Upper lobe of left lung (tissue), 6 donors: ENCODE measurements around the gene ATPAF2. TPM values are rescaled to one million over a fixed set of nuclear protein-coding genes. Genes with fewer than 3 reads are reported as not detected.

ENCODE experiments used
- ATAC-seq, 2 donors: fragments of 200-7000 bp; cut with Tn5 transposase; one replicate each; pipeline ENCODE4 v1.9.1; 2022; ENCODE audit warnings: mild to moderate bottlenecking in 2 of 2, moderate library complexity in 2 of 2; ENCODE audit not compliant: low FRiP score in 2 of 2
- DNase-seq, 2 donors: peaks; one replicate each; pipeline ENCODE4 v3.0.0-alpha.2; 2019 to 2020
- H3K27ac ChIP-seq, 4 donors: fragments of 200-600 bp; sonication (generic); one replicate each; pipeline ENCODE4 v1.5.1; 2016 to 2019
- H3K27me3 ChIP-seq, 4 donors: fragments of 200-600 bp; sonication (generic); one replicate each; pipeline ENCODE4 v1.5.1; 2017 to 2019
- H3K36me3 ChIP-seq, 4 donors: fragments of 200-600 bp; sonication (generic); one replicate each; pipeline ENCODE4 v1.5.1; 2016 to 2019
- H3K4me1 ChIP-seq, 4 donors: fragments of 200-600 bp; sonication (generic); one replicate each; pipeline ENCODE4 v1.5.1; 2018 to 2019
- H3K4me3 ChIP-seq, 4 donors: fragments of 200-600 bp; sonication (generic); one replicate each; pipeline ENCODE4 v1.5.1; 2017 to 2019; ENCODE audit warnings: mild to moderate bottlenecking in 2 of 4, moderate library complexity in 1 of 4
- H3K9me3 ChIP-seq, 4 donors: fragments of 200-600 bp; sonication (generic); one replicate each; pipeline ENCODE4 v1.5.1; 2018 to 2019
- CTCF ChIP-seq, 6 experiments: fragments of 450-650 bp in 4 of 6; fragments of 200-600 bp in 2 of 6; sonication (generic) in 2 of 6; IDR thresholded peaks; one replicate each; pipeline ENCODE4 v1.5.1; 2016 to 2019; ENCODE audit warnings: antibody characterized with exemption in 6 of 6
- EP300 ChIP-seq, 4 donors: sonication (generic); formaldehyde crosslinking; IDR thresholded peaks; one replicate each; pipeline ENCODE4 v1.5.1; 2017; ENCODE audit warnings: antibody characterized with exemption in 4 of 4, control low read depth in 2 of 4
- POLR2A ChIP-seq, 4 donors: fragments of 450-650 bp; IDR thresholded peaks; one replicate each; pipeline ENCODE4 v1.5.1; 2016 to 2017; ENCODE audit warnings: antibody characterized with exemption in 4 of 4, mild to moderate bottlenecking in 2 of 4
- POLR2AphosphoS5 ChIP-seq, 2 donors: sonication (generic); formaldehyde crosslinking; IDR thresholded peaks; one replicate each; pipeline ENCODE4 v1.5.1; 2017; ENCODE audit warnings: antibody characterized with exemption in 2 of 2
- WGBS, 2 donors: methylation state at CpG; one replicate each; pipeline ENCODE4 v1.1.5; 2017 to 2018; 5-methylcytosine and 5-hydroxymethylcytosine counted together
- total RNA-seq, 6 donors: library from RNA; depleted of rRNA in 4 of 6; stranded (reverse); fragments of >200 nt in 4 of 6; gene quantifications; one replicate each; pipeline versions ENCODE4 v1.1.0 to v1.2.1, GENCODE V29; 2016 to 2021
- donor health status: DM: no; HTN: no; CAD: no; lungs with moderate emphysema.
- donor health status: DM: no; HTN: yes; CAD: no; lungs with severe emphysema.

Gene ATPAF2
- total RNA-seq, 6 donors from 2014 or later: 19.2 to 68.1 (median 30.7) TPM

GRCh38 chr17:18031955-18032354 is 7.0 kb downstream of the ATPAF2 start:
- no peak for ATAC-seq

GRCh38 chr17:18028952-18029540 is 9.9 kb downstream of the ATPAF2 start:
- ATAC-seq: no peak

More at GRCh38 chr17:18031955-18032354, 7.0 kb downstream of the ATPAF2 start:
- no peak for TF ChIP-seq CTCF (IDR thresholded peaks at IDR 0.05)
- TF ChIP-seq POLR2AphosphoS5 (IDR thresholded peaks at IDR 0.05): no peak
- TF ChIP-seq EP300 (IDR thresholded peaks at IDR 0.05): no peak
- TF ChIP-seq POLR2A (IDR thresholded peaks at IDR 0.05): no peak
- Histone ChIP-seq H3K4me1 (peaks cover 0 to 12% (median 8%) of the 10 kb centered on the region in 4 donors), H3K4me3 (no peak overlapping the region), H3K27me3 (no peaks in the 10 kb centered on the region), H3K27ac (peak overlapping the region in 1 of 4 donors; percentile 3), H3K9me3 (no peaks in the 10 kb centered on the region), H3K36me3 (peaks cover 0 to 13% (median 3%) of the 10 kb centered on the region in 4 donors)
- DNase-seq: peak in 1 of 2 donors; percentile 24
- 47 to 52% methylated on average over 2 of the region's 2 CpGs for WGBS, 2 donors

GRCh38 chr17:18028114-18028951 is 10.6 kb downstream of the ATPAF2 start:
- 65 to 70% methylated on average over 11 of the region's 11 CpGs for WGBS, 2 donors
- ATAC-seq (no peak), DNase-seq (no peak)
- peaks cover 0 to 21% (median 9%) of the 10 kb centered on the region in 4 donors for H3K36me3 ChIP-seq
- H3K27ac ChIP-seq: no peak overlapping the region
- no peak overlapping the region for H3K4me3 ChIP-seq
- no peaks in the 10 kb centered on the region for H3K9me3 ChIP-seq
- no peaks in the 10 kb centered on the region for H3K27me3 ChIP-seq
- TF ChIP-seq CTCF (IDR thresholded peaks at IDR 0.05): no peak
- no peak for TF ChIP-seq POLR2AphosphoS5 (IDR thresholded peaks at IDR 0.05)
- TF ChIP-seq POLR2A (IDR thresholded peaks at IDR 0.05): no peak
- no peak for TF ChIP-seq EP300 (IDR thresholded peaks at IDR 0.05)
- H3K4me1 ChIP-seq: peaks cover 3 to 11% (median 7%) of the 10 kb centered on the region in 4 donors

More at GRCh38 chr17:18028952-18029540, 9.9 kb downstream of the ATPAF2 start:
- Histone ChIP-seq H3K9me3 (no peaks in the 10 kb centered on the region), H3K4me3 (no peak overlapping the region), H3K27ac (no peak overlapping the region), H3K36me3 (peaks cover 0 to 20% (median 8%) of the 10 kb centered on the region in 4 donors), H3K27me3 (no peaks in the 10 kb centered on the region), H3K4me1 (peaks cover 3 to 12% (median 8%) of the 10 kb centered on the region in 4 donors)
- WGBS, 2 donors: 79 to 83% methylated on average over 8 of the region's 8 CpGs
- no peak for TF ChIP-seq POLR2A (IDR thresholded peaks at IDR 0.05)
- no peak for TF ChIP-seq EP300 (IDR thresholded peaks at IDR 0.05)
- no peak for TF ChIP-seq POLR2AphosphoS5 (IDR thresholded peaks at IDR 0.05)
- TF ChIP-seq CTCF (IDR thresholded peaks at IDR 0.05): no peak
- DNase-seq: no peak

- ATAC-seq: no peak
- H3K4me3 ChIP-seq: no peak overlapping the region
Measured at GRCh38 chr17:18027280-18027679, 11.7 kb downstream of the ATPAF2 start.

More at GRCh38 chr17:18027280-18027679, 11.7 kb downstream of the ATPAF2 start:
- Histone ChIP-seq H3K4me1 (peaks cover 0 to 4% (median 1%) of the 10 kb centered on the region in 4 donors), H3K36me3 (peaks cover 0 to 21% (median 9%) of the 10 kb centered on the region in 4 donors), H3K9me3 (no peaks in the 10 kb centered on the region), H3K27me3 (no peaks in the 10 kb centered on the region), H3K27ac (no peak overlapping the region)
- no peak for DNase-seq
- 77 to 90% methylated on average over 6 of the region's 6 CpGs for WGBS, 2 donors
- TF ChIP-seq EP300 (IDR thresholded peaks at IDR 0.05): no peak
- TF ChIP-seq POLR2AphosphoS5 (IDR thresholded peaks at IDR 0.05): no peak
- no peak for TF ChIP-seq CTCF (IDR thresholded peaks at IDR 0.05)
- no peak for TF ChIP-seq POLR2A (IDR thresholded peaks at IDR 0.05)
